ENCODE data around the gene SHBG.
"Not testable (repeated sequence)": the region's sequence is repeated elsewhere in the genome, so short reads cannot be mapped to it uniquely, and the experiment has no call there.

SHBG gene

GRCh38 chr17:7629939-7630571 is at the start of gene SHBG:
Gene SHBG, plus strand, starts transcription at chr17:7630135. Its CDS starts 38 bp downstream, at chr17:7630173.
- DNase-seq (ENCODE audit: low spot score): no peak

GRCh38 chr17:7580604-7581575 is 49.0 kb upstream of the SHBG start:
- DNase-seq (ENCODE audit: low spot score): no peak

GRCh38 chr17:7582396-7583252 is 47.3 kb upstream of the SHBG start:
- DNase-seq (ENCODE audit: low spot score): no peak

DNA sequence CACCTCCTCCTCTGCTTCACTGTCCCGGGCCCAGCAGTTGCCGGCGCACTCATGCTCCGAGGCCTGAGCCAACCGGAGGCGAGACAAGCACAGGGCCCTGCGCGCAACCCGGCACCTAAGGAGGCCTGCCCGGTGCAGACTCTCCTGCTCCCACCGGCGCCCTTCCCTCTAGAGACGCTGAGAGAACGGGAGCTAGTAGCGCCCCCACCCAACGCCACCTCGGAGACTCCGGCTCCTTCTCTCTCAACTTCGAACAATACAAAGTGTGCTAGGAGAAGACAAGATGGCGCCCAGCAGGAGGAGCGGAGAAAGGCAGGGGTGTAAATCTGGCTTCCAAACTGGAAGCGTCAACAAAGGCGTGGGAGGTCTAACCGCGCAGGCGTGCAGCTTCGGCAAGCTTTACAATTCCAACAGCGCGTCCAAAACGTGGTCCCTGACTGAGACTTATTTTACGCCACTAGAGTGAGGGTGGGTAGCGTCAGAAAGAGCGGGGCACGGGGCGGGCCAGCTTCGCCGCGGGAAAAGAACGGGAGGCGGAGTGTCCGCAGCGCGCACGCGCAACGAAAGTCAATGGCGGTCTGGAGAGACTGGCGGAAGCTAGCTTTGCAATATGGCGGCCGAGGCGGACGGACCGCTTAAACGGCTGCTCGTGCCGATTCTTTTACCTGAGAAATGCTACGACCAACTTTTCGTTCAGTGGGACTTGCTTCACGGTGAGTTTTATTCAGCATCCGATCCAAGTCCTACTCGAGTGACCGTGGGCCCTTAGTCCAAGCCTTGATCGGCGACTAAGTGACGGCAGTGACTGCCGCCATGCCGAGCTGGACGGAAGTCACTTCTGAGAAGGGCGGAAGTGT is 46.5 kb upstream of the SHBG start, which contains the start of gene MPDU1:
Gene MPDU1, plus strand, starts transcription at position 600 of the 857 bp plus-strand sequence. Its CDS starts 11 bp downstream, at position 611.
- DNase-seq (ENCODE audit: low spot score): peak; percentile 97

GRCh38 chr17:7586673-7587419 is 43.1 kb upstream of the SHBG start:
- peak; percentile 68 for DNase-seq (ENCODE audit: low spot score)

DNA sequence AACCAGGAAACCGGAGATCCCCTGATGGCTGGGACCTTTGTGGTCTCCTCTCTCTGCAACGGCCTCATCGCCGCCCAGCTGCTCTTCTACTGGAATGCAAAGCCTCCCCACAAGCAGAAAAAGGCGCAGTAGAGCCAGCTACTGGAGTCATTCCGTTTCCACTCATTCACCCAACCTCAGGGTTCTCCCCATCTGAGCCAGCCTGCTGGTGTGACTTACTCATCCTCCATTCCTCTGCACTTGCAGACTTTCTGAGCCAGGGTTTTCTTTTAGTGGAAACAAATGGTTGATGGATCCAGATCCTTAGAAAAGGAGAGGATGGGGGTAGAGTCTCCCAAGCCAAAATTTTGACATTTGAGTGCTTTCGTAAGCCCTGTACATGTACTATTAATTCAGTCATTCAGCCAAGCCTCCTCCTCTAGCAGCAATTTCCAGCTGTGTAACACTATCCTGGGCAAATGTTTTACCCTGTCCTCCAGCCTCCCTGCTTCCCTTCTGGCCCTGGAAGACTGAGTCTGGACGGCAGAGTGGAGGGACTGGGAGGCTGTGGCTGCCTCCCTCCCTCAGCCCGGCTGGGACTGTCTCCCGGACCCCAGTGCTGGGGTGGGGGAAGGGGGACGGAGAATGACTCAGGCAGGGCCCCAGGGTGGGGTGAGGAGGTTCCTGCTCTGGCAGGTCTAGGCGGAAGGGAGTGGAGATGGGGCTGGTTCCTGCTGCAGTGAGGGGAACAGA is 42.3 kb upstream of the SHBG start:
- DNase-seq (ENCODE audit: low spot score): no peak

DNA sequence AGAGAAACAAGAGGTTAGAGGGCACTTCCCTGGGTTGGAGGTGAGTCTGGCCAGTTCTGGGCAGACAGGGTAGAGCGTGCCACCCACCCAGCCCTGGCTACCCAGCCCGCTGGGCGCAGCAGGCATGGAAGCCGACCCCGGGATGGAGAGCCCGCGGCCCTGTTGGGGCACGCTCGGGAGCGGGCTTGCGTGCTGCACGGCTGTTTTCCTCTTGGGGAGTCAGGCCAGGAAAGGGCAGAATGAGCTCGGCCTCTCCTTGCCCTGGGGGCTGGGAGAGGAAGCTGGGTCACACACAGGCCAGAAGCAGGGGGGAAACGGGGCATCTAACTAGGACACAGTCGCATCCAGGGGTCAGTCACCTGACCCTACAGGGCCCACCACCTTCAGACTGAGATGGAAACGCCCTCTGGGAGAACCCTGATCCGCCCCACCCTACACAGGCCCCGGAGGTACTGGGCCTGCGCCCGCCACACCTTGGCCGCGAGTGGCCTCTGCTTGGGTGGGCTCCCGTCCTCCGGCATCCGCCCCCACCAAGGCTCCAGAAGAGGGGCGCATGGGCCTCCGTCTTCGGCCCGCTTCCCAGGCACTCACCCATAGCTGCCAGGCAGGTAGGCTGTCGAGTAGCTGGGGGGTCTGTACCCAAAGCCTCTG is 41.3 kb upstream of the SHBG start:
- no peak for DNase-seq (ENCODE audit: low spot score)

DNA sequence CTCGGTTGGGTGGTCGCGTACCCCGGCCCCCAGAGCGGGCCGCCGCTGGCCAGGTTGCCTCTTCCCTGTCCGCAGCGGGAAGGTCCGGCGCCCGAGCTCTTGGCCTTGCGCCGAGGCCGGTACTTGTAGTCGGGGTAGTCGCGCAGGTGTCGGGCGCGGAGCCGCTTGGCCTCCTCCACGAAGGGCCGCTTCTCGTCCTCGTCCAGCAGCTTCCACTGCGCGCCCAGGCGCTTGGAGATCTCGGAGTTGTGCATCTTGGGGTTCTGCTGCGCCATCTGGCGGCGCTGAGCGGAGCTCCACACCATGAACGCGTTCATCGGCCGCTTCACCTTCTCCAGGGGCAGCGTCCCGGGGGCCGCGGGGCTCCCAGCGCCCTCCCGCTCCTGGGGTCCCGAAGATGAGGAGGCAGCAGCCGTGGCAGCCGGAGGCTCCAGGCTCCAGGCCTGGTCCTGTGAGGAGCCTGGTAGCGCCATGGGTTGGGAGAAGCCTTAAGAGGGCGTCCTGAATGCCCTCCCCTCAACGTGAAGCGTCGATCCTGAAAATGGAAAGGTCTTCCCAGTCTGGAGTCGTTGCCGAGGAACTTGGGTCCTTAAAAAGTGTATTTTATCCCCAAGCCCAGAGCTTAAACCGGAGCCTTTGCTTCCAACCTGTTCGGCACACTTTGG is 40.6 kb upstream of the SHBG start:
- no peak for DNase-seq (ENCODE audit: low spot score)

GRCh38 chr17:7589891-7590691 is 39.8 kb upstream of the SHBG start, which contains the start of gene SOX15:
Gene SOX15, minus strand, starts transcription at chr17:7590094. Its CDS starts 418 bp downstream, at chr17:7589676.
- no peak for DNase-seq (ENCODE audit: low spot score)

- no peak for DNase-seq (ENCODE audit: low spot score)
These were observed 39.2 kb upstream of the SHBG start for GRCh38 chr17:7590743-7591142.

DNA sequence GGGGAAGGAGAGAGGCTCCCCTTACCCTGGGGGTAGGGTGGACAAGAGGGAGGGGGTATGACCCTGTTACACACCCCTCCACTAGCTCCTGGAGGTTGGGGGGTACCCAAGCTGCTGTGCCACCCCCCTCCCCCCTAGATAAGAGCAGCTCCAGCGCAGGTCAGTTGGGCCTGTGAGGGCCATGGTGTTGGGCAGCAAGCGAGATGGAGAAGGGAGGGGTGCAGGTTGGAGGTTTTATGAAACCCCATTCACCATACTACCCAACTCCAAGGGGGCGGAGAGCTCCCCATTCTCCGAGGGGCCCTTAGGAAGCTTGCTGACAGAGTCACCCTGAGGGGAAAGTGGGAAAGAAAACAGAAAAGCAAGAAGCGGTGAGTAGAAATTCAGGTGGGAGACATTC is 38.3 kb upstream of the SHBG start:
- DNase-seq (ENCODE audit: low spot score): no peak

GRCh38 chr17:7592422-7593021 is 37.4 kb upstream of the SHBG start:
- no peak for DNase-seq (ENCODE audit: low spot score)

DNA sequence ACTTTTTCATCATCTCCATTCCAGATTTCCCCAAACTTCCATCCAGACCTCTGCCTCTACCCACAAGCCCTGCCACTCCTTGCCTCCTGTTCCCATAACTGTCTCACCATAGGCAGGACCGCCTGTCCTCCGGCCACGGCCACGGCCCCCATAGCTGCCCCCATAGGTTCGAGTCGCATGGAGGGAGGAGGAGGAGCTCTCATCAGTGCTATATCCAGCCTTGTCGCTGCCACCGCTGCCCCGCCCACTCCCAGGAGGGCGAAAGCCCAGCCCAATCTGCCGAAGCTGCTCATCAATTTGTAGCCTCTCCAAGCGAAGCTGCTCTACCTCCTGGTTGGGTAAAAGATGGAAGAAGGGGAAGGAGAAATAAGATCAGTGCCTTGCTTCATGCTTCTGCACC is 36.6 kb upstream of the SHBG start:
- DNase-seq (ENCODE audit: low spot score): no peak

DNA sequence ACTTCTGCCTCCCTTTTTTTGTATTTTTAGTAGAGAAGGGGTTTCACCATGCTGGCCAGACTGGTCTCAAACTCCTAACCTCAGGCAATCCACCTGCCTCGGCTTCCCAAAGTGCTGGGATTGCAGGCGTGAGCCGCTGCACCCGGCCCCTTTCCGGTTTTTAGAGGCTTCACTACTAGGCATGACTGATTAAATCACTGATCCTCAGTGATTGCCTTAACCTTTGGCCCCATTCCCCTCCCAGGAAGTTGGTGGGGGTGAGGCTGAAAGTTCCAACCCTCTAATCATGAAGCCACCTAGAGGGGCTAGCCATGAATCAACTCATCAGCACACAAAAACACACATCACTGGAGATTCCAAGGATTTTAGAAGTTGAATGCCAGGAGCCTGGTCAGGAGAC is 32.4 kb upstream of the SHBG start:
- not testable (repeated sequence) for DNase-seq (ENCODE audit: low spot score)

DNA sequence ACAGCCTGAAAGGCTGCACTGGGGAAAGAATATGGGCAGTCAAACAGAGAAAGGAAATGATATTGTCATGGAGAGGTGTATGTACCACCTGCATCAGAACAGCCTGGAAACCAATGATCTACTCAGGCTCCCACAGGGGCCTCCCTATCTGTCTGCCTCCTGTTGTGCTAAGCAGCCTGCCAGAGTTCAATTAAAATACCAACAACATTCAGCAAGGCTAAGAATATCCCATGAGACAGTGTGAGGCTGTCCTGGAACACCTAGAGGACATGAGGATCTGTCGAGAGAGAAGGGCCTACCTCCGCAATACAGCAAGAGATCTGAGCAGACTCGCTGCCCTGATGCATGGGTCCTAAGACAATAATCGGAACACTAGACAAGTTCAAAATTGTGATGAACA is 23.7 kb upstream of the SHBG start:
- no peak for DNase-seq (ENCODE audit: low spot score)

GRCh38 chr17:7610641-7611040 is 19.3 kb upstream of the SHBG start:
- no peak for DNase-seq (ENCODE audit: low spot score)

DNA sequence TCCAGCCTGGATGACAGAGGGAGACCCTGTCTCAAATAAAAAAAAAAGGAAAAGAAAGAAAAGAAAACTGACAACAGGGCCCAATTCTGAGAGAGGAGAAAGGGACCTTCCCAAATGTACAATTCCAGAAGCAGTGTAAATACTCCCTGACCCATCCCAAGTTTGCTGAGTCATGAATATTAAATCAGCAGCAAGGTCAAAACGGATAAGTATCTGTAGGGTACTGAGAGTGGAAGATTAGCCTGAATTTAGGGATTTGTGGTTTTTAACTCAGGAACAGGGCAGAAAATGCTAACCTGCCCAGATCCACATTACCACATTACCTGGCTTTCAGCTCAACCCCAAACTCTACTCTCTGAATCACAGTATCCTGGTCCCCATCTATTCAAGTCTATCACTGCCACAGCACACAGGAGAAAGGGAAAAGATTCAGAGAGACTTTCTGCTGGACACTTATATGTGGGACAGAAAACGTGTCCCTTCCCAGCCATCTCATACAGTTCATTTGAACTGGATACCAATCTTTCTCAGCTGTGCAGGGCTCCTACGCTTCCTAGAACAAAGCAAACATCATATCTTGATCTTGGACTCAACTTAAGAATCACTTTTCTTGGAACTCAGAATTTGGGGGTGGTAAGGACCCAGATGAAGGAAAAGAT is 18.2 kb upstream of the SHBG start:
- no peak for DNase-seq (ENCODE audit: low spot score)

Measured in SW480 (cell line).